Measurements from ENCODE around the gene ABHD12.

- TF ChIP-seq SMAD1 (IDR thresholded peaks at IDR 0.05; ENCODE audit: low read depth, partially characterized antibody) (no peak), EZH2 (IDR thresholded peaks at IDR 0.05; ENCODE audit: borderline replicate concordance, control insufficient read depth, low read depth, low read length) (no peak), WRNIP1 (IDR thresholded peaks at IDR 0.05; ENCODE audit: borderline replicate concordance, low read depth, low read length) (no peak), POLR2A (IDR thresholded peaks at IDR 0.05; ENCODE audit: low read depth, low read length) (no peak), SMARCA5 (IDR thresholded peaks at IDR 0.05) (no peak), CTCF (IDR thresholded peaks at IDR 0.05 in 2 of 3, conservative IDR thresholded peaks at IDR 0.05 in 1 of 3; ENCODE audit: control insufficient read depth in 2 of 3, extremely low read depth in 1 of 3, insufficient read depth in 1 of 3, low read depth in 3 of 3, low read length in 3 of 3) (no peak)
Observed at GRCh38 chr20:25402583-25402982, 11.9 kb upstream of the ABHD12 start.
